SK-N-SH treated with all-trans-retinoic acid at 6 μM for 48 hours (cell line): ENCODE data around the gene HSBP1L1.

Source experiments
- ATAC-seq: fragments of 200-7000 bp; cut with Tn5 transposase; 3 replicates; pipeline ENCODE4 v1.9.1; 2020; ENCODE audit warnings: mild to moderate bottlenecking, moderate library complexity
- ARNTL ChIP-seq: fragments of 450-650 bp; formaldehyde crosslinking; IDR thresholded peaks from 2 replicates; pipeline ENCODE4 v1.5.0; 2020; ENCODE audit warnings: low read depth, mild to moderate bottlenecking, moderate library complexity, borderline replicate concordance
- BACH2 ChIP-seq: fragments of 250-450 bp; sonication (Bioruptor Pico); IDR thresholded peaks from 2 replicates; pipeline ENCODE4 v1.9.0; 2021; ENCODE audit warnings: mild to moderate bottlenecking, borderline replicate concordance
- ESRRG ChIP-seq: fragments of 250-450 bp; sonication (Bioruptor Pico); IDR thresholded peaks from 2 replicates; pipeline ENCODE4 v1.6.1; 2021; ENCODE audit warnings: mild to moderate bottlenecking
- ISL1 ChIP-seq: fragments of 250-450 bp; sonication (Bioruptor Pico); IDR thresholded peaks from 2 replicates; pipeline ENCODE4 v2.1.2; 2022; ENCODE audit warnings: mild to moderate bottlenecking, moderate library complexity
- OSR1 ChIP-seq: fragments of 250-450 bp; sonication (Bioruptor Pico); IDR thresholded peaks from 2 replicates; pipeline ENCODE4 v1.8.0; 2022; ENCODE audit warnings: moderate library complexity, mild to moderate bottlenecking, inconsistent platforms
- POU6F1 ChIP-seq: fragments of 250-450 bp; sonication (Bioruptor Pico); IDR thresholded peaks from 2 replicates; pipeline ENCODE4 v1.8.0; 2021; ENCODE audit warnings: low read depth, mild to moderate bottlenecking, moderate library complexity, borderline replicate concordance
- PPARA ChIP-seq: fragments of 250-450 bp; sonication (Bioruptor Pico); IDR thresholded peaks from 2 replicates; pipeline ENCODE4 v1.5.0; 2020; ENCODE audit warnings: mild to moderate bottlenecking, borderline replicate concordance
- RARB ChIP-seq: fragments of 250-450 bp; sonication (Bioruptor Pico); IDR thresholded peaks from 2 replicates; pipeline ENCODE4 v1.8.0; 2021; ENCODE audit warnings: mild to moderate bottlenecking, moderate library complexity
- SNAI2 ChIP-seq: fragments of 250-450 bp; sonication (Bioruptor Pico); IDR thresholded peaks from 2 replicates; pipeline ENCODE4 v1.5.0; 2020; ENCODE audit warnings: mild to moderate bottlenecking, moderate library complexity
- TCF4 ChIP-seq: fragments of 250-450 bp; sonication (Bioruptor Pico); IDR thresholded peaks from 2 replicates; pipeline ENCODE4 v1.8.0; 2021; ENCODE audit warnings: mild to moderate bottlenecking, moderate library complexity, borderline replicate concordance
- TOX ChIP-seq: fragments of 250-450 bp; sonication (Bioruptor Pico); IDR thresholded peaks from 2 replicates; pipeline ENCODE4 v1.8.0; 2021; ENCODE audit warnings: mild to moderate bottlenecking, moderate library complexity, borderline replicate concordance
- ZC3H10 ChIP-seq: fragments of 250-450 bp; sonication (Bioruptor Pico); IDR thresholded peaks from 2 replicates; pipeline ENCODE4 v1.5.1; 2021; ENCODE audit warnings: mild to moderate bottlenecking, moderate library complexity
- ZFP3 ChIP-seq: fragments of 250-450 bp; sonication (Bioruptor Pico); IDR thresholded peaks from 2 replicates; pipeline ENCODE4 v1.5.0; 2020; ENCODE audit warnings: mild to moderate bottlenecking, moderate library complexity
- ZFP30 ChIP-seq: fragments of 450-650 bp; formaldehyde crosslinking; IDR thresholded peaks from 2 replicates; pipeline ENCODE4 v1.5.0; 2022; ENCODE audit warnings: mild to moderate bottlenecking, moderate library complexity
- ZNF70 ChIP-seq: fragments of 450-650 bp; formaldehyde crosslinking; IDR thresholded peaks from 2 replicates; pipeline ENCODE4 v1.5.0; 2020; ENCODE audit warnings: mild to moderate bottlenecking, moderate library complexity
- ZNF8 ChIP-seq: fragments of 450-650 bp; formaldehyde crosslinking; IDR thresholded peaks from 2 replicates; pipeline ENCODE4 v1.5.0; 2020; ENCODE audit warnings: mild to moderate bottlenecking, moderate library complexity
- TF ChIP-seq, protein P1 (sequence below): fragments of 250-450 bp; sonication (Bioruptor Pico); IDR thresholded peaks from 2 replicates; pipeline ENCODE4 v1.5.1; 2020; ENCODE audit warnings: low read depth, mild to moderate bottlenecking, moderate library complexity
- TF ChIP-seq, protein P2 (sequence below): fragments of 250-450 bp; sonication (Bioruptor Pico); IDR thresholded peaks from 2 replicates; pipeline ENCODE4 v1.8.0; 2020; ENCODE audit warnings: mild to moderate bottlenecking, moderate library complexity, borderline replicate concordance
- TF ChIP-seq, protein P3 (sequence below): fragments of 250-450 bp; sonication (Bioruptor Pico); IDR thresholded peaks from 2 replicates; pipeline ENCODE4 v1.5.0; 2020; ENCODE audit warnings: mild to moderate bottlenecking, moderate library complexity

The HSBP1L1 gene

GRCh38 chr18:79972720-79973119 is 8.3 kb downstream of the HSBP1L1 start:
- TF ChIP-seq ESRRG (no peak), ZFP30 (CRISPR knock-in tag) (no peak), ISL1 (CRISPR knock-in tag) (no peak), TOX (CRISPR knock-in tag) (no peak)
- ATAC-seq: no peak

DNA sequence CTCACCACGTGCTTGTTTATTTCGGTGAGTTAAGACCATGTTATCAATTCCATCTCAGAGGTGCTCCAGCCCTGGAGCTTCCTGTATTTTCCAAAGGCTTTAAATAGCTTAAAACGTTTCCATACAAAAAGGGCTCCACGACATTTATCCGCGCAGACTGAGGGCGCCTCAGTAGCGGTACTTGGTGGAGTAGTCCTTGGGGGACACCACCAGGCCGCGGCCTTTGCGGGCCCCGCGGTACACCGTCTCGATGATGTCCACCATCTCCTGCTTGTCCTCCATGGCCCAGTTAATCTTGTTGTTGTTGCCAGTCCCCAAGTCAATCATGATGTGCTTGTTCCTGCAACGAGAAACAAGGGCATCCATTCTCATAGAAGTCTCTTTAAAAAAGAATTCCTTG is 9.1 kb downstream of the HSBP1L1 start:
- no peak for TF ChIP-seq TCF4 (CRISPR knock-in tag)
- no peak for TF ChIP-seq ZNF70
- no peak for TF ChIP-seq ZNF8 (CRISPR knock-in tag)
- no peak for TF ChIP-seq PPARA
- ATAC-seq: no peak

DNA sequence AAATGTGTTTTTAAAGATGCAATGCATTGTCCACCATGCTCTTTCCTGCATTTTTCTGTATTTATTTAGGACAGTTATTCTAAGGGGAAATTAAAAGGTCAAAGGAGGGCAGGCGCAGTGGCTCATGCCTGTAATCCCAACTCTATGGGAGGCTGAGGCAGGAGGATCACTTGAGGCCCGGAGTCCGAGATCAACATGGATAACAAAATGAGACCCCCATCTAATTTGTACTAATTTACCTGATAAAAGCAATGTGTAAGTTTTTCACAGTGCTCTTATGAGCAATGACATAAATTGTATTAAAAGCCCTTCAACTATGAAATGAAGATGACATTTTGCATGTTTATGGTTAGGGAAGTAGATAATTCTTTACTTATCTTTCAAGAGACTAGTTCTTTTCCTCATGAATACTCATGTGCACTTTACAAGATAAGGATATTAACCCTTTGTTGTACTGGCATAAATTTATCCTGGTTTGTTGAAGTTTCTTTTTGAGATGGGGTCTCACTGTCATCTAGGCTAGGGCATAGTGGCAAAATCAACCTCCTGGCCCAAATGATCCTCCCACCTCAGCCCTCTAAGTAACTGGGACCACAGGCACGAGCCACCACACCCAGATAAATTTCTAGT is 9.7 kb downstream of the HSBP1L1 start:
- TF ChIP-seq, protein P1, sequence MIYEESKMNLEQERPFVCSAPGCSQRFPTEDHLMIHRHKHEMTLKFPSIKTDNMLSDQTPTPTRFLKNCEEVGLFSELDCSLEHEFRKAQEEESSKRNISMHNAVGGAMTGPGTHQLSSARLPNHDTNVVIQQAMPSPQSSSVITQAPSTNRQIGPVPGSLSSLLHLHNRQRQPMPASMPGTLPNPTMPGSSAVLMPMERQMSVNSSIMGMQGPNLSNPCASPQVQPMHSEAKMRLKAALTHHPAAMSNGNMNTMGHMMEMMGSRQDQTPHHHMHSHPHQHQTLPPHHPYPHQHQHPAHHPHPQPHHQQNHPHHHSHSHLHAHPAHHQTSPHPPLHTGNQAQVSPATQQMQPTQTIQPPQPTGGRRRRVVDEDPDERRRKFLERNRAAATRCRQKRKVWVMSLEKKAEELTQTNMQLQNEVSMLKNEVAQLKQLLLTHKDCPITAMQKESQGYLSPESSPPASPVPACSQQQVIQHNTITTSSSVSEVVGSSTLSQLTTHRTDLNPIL (CRISPR knock-in tag): no peak
- TF ChIP-seq POU6F1 (CRISPR knock-in tag): no peak
- TF ChIP-seq ARNTL (CRISPR knock-in tag): no peak
- no peak for TF ChIP-seq OSR1 (CRISPR knock-in tag)
- ATAC-seq: no peak

- TF ChIP-seq TCF4 (CRISPR knock-in tag) (no peak), ZFP3 (no peak), ISL1 (CRISPR knock-in tag) (no peak), TOX (CRISPR knock-in tag) (no peak), PPARA (no peak), BACH2 (CRISPR knock-in tag) (no peak), POU6F1 (CRISPR knock-in tag) (no peak), SNAI2 (CRISPR knock-in tag) (no peak), ZNF8 (CRISPR knock-in tag) (no peak), ZC3H10 (CRISPR knock-in tag) (no peak), ZFP30 (CRISPR knock-in tag) (no peak), ARNTL (CRISPR knock-in tag) (no peak), OSR1 (CRISPR knock-in tag) (no peak), RARB (CRISPR knock-in tag) (no peak)
- TF ChIP-seq, protein P1 (CRISPR knock-in tag): no peak
- TF ChIP-seq, protein P2, sequence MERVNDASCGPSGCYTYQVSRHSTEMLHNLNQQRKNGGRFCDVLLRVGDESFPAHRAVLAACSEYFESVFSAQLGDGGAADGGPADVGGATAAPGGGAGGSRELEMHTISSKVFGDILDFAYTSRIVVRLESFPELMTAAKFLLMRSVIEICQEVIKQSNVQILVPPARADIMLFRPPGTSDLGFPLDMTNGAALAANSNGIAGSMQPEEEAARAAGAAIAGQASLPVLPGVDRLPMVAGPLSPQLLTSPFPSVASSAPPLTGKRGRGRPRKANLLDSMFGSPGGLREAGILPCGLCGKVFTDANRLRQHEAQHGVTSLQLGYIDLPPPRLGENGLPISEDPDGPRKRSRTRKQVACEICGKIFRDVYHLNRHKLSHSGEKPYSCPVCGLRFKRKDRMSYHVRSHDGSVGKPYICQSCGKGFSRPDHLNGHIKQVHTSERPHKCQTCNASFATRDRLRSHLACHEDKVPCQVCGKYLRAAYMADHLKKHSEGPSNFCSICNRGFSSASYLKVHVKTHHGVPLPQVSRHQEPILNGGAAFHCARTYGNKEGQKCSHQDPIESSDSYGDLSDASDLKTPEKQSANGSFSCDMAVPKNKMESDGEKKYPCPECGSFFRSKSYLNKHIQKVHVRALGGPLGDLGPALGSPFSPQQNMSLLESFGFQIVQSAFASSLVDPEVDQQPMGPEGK: no peak
- TF ChIP-seq, protein P3, sequence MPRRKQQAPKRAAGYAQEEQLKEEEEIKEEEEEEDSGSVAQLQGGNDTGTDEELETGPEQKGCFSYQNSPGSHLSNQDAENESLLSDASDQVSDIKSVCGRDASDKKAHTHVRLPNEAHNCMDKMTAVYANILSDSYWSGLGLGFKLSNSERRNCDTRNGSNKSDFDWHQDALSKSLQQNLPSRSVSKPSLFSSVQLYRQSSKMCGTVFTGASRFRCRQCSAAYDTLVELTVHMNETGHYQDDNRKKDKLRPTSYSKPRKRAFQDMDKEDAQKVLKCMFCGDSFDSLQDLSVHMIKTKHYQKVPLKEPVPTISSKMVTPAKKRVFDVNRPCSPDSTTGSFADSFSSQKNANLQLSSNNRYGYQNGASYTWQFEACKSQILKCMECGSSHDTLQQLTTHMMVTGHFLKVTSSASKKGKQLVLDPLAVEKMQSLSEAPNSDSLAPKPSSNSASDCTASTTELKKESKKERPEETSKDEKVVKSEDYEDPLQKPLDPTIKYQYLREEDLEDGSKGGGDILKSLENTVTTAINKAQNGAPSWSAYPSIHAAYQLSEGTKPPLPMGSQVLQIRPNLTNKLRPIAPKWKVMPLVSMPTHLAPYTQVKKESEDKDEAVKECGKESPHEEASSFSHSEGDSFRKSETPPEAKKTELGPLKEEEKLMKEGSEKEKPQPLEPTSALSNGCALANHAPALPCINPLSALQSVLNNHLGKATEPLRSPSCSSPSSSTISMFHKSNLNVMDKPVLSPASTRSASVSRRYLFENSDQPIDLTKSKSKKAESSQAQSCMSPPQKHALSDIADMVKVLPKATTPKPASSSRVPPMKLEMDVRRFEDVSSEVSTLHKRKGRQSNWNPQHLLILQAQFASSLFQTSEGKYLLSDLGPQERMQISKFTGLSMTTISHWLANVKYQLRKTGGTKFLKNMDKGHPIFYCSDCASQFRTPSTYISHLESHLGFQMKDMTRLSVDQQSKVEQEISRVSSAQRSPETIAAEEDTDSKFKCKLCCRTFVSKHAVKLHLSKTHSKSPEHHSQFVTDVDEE: no peak
- TF ChIP-seq, all 23 proteins: peak for 0
- ATAC-seq: no peak
These were observed 10.6 kb downstream of the HSBP1L1 start for GRCh38 chr18:79975043-79975442.
